HK-2 (cell line): Measurements from ENCODE around the gene ERICH3.

ENCODE experiments used
- DNase-seq: peaks from one replicate; pipeline ENCODE4 v3.0.0-alpha.2; 2018; ENCODE audit not compliant: unreplicated experiment

The ERICH3 gene

DNA sequence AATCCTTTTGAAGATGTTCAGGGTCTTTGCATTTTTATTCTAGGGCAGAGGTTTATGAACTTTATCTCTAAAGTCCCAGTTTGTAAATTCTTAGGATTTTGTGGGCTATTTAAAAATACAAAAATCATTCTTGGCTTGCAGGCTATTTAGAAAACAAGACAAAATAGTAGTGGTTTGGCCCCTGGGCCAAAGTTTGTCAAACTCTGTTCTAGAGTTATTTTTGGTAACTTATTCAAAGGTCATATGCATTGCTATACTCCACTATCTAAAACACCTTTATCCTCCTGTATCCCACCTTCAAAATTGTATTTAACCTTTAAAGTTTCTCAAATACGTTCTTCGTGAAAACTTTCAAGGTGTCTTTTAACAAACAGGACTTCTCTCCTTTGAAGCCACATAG, 85.7 kb downstream of the ERICH3 start:
- no peak for DNase-seq

DNA sequence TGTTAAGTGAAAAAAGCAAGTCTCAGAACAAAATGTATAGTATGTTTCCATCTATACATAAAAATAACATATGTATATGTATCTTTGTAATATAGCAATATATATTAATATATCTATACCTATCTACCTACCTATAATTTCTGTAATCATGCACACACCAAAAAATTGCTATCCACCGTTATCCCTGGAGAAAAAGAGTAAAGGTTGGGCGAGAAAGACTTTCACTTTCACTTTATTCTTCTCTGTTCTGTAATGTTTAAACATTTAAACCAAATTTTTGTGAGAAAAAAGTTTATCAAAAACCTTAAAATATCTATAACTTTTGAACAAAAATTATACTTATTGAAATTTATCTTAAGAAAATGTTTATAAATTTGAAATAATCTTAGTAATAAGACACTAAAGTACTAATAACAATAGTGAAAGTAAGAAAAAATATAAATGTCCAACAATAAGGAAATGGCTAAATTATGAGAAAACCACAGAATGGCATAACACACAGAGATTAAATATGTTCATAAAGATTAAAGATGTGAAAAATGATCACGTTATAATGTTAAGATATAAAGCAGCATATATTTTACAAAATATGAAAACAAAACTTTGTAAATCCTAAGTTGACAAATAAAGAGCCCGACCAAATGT, 87.2 kb downstream of the ERICH3 start:
- no peak for DNase-seq

DNA sequence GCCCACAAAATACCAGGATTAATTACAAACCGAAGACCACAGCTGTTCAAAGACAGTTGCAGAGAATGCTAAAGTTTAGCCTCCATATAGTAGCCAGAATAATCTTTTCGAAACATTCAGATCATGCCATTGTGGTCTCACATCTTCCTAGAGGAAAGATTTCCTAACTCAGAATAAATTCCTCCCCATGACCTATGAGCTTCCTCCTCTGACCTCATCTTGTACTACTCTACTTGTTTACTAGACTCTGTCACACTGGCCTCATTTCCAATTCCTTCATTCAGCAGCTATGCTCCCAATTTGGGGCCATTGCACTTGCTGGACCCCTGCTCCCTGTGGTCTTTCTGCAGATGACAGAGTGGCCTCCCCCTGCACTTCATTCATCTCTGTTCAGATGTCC, 89.4 kb downstream of the ERICH3 start:
- no peak for DNase-seq

DNA sequence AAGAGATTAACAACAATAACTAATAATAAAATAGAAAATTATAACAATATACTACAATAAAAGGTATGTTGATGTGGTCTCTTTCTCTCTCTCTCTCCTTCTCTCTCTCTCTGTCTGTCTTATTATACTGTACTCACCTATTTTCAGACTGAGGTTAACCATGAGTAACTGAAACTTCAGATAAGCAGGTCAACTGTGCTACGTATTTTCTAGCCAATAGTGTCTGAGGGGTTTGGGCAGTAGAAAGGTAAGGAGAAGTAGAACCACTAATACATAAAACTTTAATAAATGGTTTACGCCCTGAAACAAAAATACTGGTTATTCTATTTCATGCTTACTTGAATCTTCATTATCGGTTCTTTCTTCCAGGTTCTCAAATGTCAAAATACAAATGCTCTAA, 90.2 kb downstream of the ERICH3 start:
- DNase-seq, result no peak

DNA sequence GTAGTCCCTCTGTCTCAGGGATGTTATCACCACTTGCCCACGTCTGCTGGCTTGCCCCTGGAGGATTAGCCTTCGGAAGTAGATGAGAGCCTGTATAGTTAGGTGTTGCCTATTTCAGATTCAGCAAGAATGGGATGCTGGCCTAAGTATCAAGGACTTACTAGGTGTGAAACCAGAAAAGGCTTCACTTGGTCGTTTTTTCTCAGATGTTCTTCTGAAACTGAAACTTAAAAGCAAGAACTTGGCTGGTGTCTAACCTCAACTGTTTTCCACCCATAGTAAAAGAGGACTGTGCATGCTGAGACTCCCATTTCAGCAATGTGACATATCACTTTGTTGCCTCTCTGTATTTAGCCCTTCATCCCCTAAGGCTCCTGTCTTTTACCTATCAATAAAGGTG, 94.2 kb downstream of the ERICH3 start:
- no peak for DNase-seq

DNA sequence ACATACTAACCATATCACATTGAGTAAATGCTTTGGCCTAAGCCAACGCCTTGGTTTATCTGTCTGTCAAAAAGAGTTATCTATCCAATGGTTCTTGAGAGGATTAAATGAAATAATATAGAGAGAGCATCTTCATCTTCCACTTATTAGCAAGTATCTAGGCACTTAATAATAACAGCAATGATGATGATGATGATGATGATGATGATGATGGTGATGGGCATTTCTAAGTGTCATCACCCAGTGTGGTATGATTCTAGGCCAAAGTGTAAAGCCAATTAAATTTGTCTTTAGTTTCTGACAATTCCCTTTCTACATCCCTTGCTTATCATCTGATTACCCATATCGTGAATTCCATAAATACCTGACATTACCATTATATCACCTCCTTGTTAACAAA, 95.5 kb downstream of the ERICH3 start:
- no peak for DNase-seq

DNA sequence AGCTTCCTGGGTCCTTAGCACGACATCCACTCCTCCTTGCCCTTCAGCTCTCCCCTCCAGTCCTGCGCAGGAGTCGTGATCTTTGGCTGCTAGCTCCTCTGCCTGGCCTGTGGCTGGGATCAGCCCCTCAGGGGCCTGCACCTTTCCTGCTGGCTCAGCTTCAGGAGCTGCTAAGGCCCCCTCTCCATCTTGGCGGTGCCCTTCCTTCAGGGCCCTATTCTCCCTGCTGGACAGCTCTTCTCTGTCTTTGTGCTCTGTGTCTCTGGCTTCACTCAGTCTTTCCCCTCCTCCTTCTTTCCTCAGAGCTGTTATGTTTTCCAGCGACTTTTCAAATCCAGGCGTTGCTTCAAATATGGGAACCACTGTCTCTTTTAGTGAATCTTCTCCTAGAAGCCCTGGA, 101.7 kb downstream of the ERICH3 start:
- no peak for DNase-seq

DNA sequence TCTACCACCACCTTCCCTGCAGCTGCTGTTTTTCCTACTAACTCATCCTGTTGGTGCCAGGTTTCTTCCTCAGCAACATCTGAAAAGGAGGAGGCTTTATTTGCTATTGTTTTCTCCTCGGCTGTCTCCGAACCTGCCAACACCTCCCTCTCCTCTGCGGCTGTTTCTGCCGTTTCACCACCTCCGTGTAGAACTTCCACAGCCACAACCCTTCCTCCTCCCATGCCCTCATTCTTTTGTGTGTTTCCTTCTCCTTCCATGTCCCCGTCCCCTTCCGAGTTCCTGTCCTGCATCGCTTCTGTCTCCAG, 102.1 kb downstream of the ERICH3 start:
- no peak for DNase-seq

DNA sequence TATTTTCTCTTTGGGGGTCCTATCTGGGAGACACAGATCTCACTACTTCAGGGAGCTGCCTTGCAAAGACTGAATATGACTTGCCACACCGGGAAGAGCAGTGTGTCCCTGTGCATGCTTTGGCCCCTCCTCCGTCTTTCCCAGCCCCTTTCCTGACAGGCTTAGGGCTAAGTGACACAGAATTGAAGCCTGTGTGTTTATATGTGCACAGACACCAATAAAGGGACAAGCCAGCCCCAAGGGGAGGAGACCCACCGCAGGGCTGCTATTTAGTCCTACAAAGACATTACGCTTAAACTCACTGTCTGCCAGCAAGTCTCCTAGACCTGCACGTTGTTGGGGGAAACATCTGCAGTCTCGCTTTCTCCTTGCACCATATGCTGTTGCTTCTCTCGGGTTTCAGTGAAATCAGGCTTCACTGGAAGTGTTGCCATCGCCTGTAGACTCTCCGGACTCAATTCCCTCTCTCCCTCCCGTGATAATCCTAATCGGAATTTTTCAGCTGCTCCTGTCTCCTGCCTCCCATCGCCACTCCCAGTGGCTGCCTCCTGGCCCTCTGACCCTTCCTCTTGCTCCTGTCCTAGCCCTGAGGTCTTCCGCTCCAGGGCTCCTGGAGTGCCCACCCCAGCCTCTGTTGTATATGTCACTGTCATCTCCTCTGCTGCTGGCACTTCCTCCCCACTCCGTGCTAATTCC, 102.6 kb downstream of the ERICH3 start:
- no peak for DNase-seq

DNA sequence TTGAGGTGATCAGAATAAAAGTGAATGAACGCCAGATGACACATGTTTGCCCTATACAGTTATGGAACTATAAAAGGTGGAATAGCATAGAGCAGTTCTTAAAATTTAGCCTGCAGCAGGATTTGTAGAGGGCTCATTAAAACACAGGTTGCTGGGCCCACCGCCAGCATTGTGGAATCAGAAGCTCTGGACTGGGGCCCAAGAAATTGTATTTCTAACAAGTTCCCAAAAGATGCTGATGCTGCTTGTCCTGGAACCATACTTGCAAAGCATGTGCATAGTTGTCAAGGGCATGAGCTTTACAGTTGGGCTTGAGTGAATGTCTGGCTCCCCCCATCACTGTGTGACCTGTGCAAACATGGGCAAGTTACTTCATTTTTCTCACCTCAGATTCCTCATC, 123.7 kb downstream of the ERICH3 start:
- no peak for DNase-seq

DNA sequence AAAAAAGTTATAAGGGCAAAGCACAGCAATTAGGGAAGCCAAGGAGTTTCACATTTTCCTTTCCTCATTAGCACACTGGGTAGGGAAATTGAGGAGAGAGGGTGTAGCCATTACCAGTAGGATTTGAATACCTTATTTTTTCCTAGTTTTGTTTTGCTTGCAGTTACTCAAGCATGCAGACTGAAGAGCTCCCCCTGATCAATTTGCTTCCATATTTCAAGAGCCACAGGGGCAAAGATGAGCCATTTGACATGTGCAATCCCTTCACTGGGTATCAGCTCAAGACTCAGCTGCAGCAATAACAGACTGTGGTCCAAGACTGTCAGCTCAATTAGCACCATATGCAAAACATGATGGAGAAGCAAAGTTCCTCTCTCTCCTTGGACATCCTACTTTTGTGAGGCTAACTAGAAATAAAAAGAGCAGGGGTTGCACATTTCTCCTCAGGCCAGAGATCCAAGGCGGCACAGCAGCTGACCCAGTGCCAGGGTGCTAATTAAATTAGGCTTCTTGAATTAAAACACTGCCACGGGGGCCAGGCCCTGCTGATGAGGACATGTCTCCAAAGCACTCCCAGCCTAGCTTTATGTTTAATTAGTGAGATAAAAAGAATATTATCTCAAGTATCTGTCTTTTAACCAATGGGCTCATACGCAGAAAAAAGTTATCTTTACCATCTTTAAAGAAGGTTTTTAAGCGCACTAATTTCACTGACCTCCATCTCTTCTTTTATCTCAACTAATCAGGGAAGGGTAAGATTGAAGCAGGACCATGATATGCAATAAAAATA, 124.4 kb downstream of the ERICH3 start:
- DNase-seq, result no peak

DNA sequence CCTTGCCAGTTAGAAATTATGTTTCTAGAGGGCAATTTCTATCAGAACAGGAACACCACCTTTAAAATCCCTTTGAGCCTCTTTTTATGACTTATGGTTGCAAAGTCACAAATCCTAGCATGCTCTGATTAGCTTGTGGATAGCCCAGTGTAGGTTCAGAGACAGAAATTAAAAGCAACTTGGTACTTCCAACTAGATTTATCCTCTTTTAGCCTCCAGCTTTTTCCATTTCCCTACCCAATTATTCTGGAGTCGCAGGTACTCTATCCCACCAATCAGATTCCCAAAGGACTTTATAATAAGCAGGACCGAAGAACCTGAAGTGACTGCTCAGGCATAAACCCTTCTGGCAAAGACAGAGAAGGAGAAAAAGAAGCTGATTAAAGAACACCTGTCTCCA, 127.8 kb downstream of the ERICH3 start:
- no peak for DNase-seq

DNA sequence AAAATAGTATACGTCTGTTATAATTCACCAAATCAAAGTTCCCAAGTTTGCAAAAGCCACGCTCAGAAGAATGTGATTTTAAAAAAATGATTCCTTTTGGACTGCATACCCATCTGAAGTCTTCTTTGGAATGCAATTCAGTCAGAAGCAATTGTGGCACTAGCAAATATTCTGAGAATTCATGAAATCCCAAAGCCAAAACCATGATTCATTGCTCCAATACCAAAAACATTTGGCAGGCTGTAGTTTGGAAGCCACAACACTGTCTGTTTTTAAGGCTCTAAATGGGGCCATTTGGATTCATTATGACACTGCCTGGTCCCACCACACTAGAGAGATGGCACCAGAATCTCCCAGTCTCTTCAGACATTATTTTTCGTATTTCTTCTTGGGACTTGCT, 139.4 kb downstream of the ERICH3 start:
- no peak for DNase-seq

DNA sequence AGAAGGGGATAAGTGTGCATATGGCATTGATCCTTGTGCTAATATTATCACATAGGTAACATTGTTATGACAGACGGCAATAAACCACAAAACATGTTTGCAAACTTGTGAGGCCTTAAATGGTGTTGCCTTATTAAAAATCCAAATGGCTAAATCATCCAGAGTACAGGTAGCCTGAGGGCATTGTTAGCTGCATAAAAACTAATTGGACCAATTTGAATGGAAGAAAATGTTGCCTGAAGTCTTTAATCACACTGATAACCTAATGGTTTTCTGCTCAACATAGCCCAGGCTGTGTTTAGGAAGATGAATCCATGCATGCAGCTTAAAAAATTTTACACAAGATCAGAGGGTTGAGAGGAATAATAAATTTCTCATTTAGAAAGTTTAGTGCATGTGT, 141.8 kb downstream of the ERICH3 start:
- DNase-seq, result no peak

DNA sequence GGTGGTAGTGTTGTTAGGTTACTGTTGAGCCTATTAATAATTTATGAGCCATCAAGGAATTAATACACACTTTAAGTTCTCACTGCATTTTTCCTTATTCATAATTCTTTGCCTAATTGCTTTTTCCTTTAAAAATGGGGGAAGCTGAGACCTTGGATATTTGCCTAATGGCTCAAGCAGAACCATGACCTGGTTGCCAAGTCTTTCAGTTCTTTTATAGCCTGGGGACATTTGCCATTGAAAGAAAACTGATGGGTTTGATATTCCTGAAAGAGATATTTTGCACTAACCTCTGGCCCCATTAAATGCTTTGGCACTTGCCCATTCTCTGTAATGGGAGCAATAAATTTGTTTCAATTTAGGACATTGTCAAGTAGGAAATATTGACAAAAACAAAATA, 142.7 kb downstream of the ERICH3 start:
- no peak for DNase-seq

DNA sequence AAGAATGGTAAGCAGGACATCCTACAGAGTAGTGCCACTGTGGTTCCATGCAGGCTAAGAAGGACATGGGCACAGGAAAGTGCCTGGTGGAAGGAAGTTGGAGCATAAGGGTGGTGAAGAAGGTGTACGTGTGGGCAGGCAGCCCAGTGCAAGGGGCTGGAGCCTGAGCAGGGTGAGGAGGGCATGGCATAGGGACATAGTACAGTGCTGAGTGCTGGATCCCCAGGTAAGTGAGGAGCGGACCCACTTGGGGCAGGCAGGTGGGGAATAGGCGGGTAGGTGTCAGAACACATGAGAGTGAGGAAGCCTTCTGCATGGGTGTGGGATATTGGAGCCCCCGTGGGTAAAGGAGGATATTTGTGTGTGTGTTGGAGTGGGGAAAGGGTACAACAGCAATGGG, 145.5 kb downstream of the ERICH3 start:
- DNase-seq, result no peak

DNA sequence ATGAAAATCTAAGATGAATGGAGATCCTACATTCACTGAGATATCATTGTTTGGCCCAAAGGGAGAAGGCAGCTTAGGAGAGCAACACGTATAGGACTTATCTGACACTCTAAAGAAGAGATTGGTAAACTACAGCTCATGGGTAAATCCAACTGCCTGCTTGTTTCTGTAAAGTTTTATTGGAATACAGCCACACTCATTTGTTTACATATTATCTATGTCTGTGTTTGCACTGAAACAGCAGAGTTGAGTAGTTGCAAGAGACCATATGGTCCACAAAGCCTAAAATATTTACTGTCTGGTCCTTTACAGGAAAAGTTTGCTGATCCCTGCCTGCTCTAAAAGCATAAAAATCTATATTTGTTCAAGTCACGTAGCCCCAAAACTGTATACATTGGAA, 146.9 kb downstream of the ERICH3 start:
- no peak for DNase-seq

DNA sequence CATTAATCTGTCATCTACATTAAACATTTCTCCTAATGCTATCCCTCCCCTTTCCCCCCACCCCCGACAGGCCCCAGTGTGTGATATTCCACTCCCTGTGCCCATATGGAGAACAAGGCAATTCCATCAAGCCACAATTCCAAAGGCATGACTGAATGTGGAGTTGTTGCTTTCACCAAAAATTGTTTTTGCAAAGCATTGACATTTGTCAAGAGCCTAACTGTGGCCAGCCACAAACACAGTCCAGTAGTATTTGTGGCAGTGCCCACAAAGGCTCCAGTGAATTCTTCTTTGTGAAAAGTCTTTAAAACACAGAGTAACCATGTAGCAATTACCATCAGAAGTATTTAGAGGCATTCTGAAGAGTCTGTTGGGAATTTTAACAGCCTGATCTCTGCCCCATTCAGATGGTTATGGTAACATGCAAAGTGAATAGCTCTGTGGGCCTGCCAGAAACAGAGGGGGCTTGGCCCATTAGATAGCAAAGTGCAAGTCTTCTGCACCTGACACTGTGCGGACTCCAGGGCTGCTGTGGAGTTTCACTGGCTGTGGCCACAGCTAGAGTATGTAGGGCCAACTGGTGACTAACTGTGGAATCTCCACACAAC, 149.6 kb downstream of the ERICH3 start:
- DNase-seq, result no peak

DNA sequence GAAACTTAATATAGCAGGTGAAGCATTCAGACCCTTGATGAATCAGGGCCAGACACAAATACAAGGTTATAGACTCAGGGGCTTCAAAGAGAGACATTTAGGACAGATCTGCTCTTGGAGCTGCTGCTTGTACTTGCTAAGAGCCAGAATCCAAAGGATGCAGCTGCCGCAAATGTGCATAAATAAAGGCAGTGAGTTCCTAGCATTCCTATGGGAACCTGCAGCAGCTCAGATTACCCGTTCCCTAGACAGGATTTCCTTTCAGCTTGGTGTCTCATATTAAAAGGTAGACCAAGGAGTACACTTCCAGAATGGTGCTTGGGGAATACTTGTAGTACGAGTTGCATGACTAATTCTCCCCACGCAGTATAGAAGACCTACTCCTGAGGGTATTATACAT, 151.4 kb downstream of the ERICH3 start:
- no peak for DNase-seq
